Astrocyte (in vitro differentiated cells and primary cell): Measurements from ENCODE around the gene PYHIN1. TPM values are rescaled to one million over a fixed set of nuclear protein-coding genes. Genes with fewer than 3 reads are reported as not detected.
A peak's percentile ranks its signal among the peaks of the same experiment; 100 is the strongest.

Experiments used
- DNase-seq: peaks from one replicate; pipeline ENCODE4 v3.0.0-alpha.2; 2010; ENCODE audit warnings: low read depth
- FAIRE-seq: peaks from 2 replicates; lab custom pipeline; 2011; peaks lifted over from hg19 to GRCh38; lab: Jason Lieb, UNC
- H2AFZ ChIP-seq: 2 replicates; pipeline ENCODE4 v1.6.0; 2012; ENCODE audit warnings: low read depth, low read length, inconsistent platforms
- H3K27ac ChIP-seq: 2 replicates; pipeline ENCODE4 v1.5.1; 2011; ENCODE audit warnings: low read depth, low read length, inconsistent platforms
- H3K27me3 ChIP-seq: 2 replicates; pipeline ENCODE4 v1.6.0; 2011; ENCODE audit warnings: low read length, inconsistent platforms; ENCODE audit not compliant: insufficient read depth
- H3K36me3 ChIP-seq: 2 replicates; pipeline ENCODE4 v1.5.1; 2011; ENCODE audit warnings: low read length, inconsistent platforms; ENCODE audit not compliant: insufficient read depth
- H3K4me1 ChIP-seq: 2 replicates; pipeline ENCODE4 v1.5.1; 2011; ENCODE audit warnings: low read length, inconsistent platforms; ENCODE audit not compliant: insufficient read depth
- H3K4me2 ChIP-seq: 2 replicates; pipeline ENCODE4 v1.6.0; 2012; ENCODE audit warnings: low read length, inconsistent platforms
- H3K4me3 ChIP-seq: 2 replicates; pipeline ENCODE4 v1.5.1; 2011; ENCODE audit warnings: low read depth, mild to moderate bottlenecking, low read length, inconsistent platforms; ENCODE audit not compliant: insufficient read depth
- H3K79me2 ChIP-seq: 2 replicates; pipeline ENCODE4 v1.6.0; 2012; ENCODE audit warnings: mild to moderate bottlenecking, low read length, inconsistent platforms; ENCODE audit not compliant: insufficient read depth
- H3K9ac ChIP-seq: 2 replicates; pipeline ENCODE4 v1.6.0; 2012; ENCODE audit warnings: mild to moderate bottlenecking, low read length, inconsistent platforms
- H3K9me3 ChIP-seq: 2 replicates; pipeline ENCODE4 v1.5.1; 2012; ENCODE audit warnings: low read depth, mild to moderate bottlenecking, low read length, inconsistent platforms; ENCODE audit not compliant: insufficient read depth
- H4K20me1 ChIP-seq: 2 replicates; pipeline ENCODE4 v1.6.0; 2012; ENCODE audit warnings: low read length, inconsistent platforms; ENCODE audit not compliant: insufficient read depth
- H3K27ac Mint-ChIP-seq: one replicate; pipeline ENCODE4 v1.8.0; 2021; ENCODE audit warnings: mild to moderate bottlenecking, mixed read lengths; ENCODE audit not compliant: unreplicated experiment
- H3K27me3 Mint-ChIP-seq: one replicate; pipeline ENCODE4 v1.8.0; 2021; ENCODE audit warnings: low read depth, mixed read lengths; ENCODE audit not compliant: unreplicated experiment
- H3K36me3 Mint-ChIP-seq: one replicate; pipeline ENCODE4 v1.8.0; 2021; ENCODE audit warnings: low read depth, mixed read lengths; ENCODE audit not compliant: unreplicated experiment
- H3K4me1 Mint-ChIP-seq: one replicate; pipeline ENCODE4 v1.8.0; 2021; ENCODE audit warnings: low read depth, mixed read lengths; ENCODE audit not compliant: unreplicated experiment
- H3K4me3 Mint-ChIP-seq: one replicate; pipeline ENCODE4 v1.8.0; 2021; ENCODE audit warnings: mild to moderate bottlenecking, moderate library complexity, mixed read lengths; ENCODE audit not compliant: unreplicated experiment
- H3K9me3 Mint-ChIP-seq: one replicate; pipeline ENCODE4 v1.8.0; 2021; ENCODE audit warnings: mild to moderate bottlenecking, mixed read lengths; ENCODE audit not compliant: unreplicated experiment
- CTCF ChIP-seq: IDR thresholded peaks from 2 replicates; pipeline ENCODE4 v1.5.1; 2011; ENCODE audit warnings: low read depth, mild to moderate bottlenecking, inconsistent platforms, low read length, moderate library complexity; ENCODE audit not compliant: insufficient read depth
- EZH2 ChIP-seq: IDR thresholded peaks from 2 replicates; pipeline ENCODE4 v1.6.1; 2012; ENCODE audit warnings: mild to moderate bottlenecking, low read length, inconsistent platforms; ENCODE audit not compliant: insufficient read depth
- total RNA-seq: library from RNA; stranded (reverse); gene quantifications from 2 replicates; pipeline ENCODE4 v1.2.1, GENCODE V29; 2021

Gene PYHIN1
- total RNA-seq, 1 donor from 2014 or later: not detected

DNA sequence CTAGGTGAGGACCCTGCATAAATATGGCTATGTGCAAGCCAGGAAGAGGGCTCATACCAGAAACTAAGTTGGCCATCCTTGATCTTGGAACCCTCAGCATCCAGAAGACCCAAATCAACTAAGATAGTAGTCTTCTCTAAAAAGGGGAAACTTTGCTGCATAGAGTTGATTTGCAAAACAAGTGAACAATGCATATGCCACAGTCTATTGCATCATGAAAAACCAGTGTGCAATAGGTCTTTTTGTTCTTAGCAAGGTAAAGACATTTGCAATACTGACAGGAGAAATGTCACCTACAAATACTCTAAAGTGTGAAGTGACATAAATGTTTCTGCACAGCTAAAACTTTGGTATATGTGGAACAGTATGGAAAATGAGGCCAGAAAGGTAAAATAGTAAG is 76.4 kb downstream of the PYHIN1 start:
- Histone ChIP-seq H3K36me3 (no peaks in the 10 kb centered on the region), H3K4me1 (peaks cover 16% of the 10 kb centered on the region), H3K4me3 (no peak overlapping the region), H3K9me3 (no peaks in the 10 kb centered on the region), H2AFZ (no peak overlapping the region), H3K27ac (no peak overlapping the region), H3K9ac (no peak overlapping the region), H3K79me2 (peaks cover 27% of the 10 kb centered on the region), H3K4me2 (no peak overlapping the region), H3K27me3 (no peaks in the 10 kb centered on the region), H4K20me1 (no peaks in the 10 kb centered on the region)
- H3K4me1 Mint-ChIP-seq: peaks cover 7% of the 10 kb centered on the region
- H3K9me3 Mint-ChIP-seq: no peaks in the 10 kb centered on the region
- no peak overlapping the region for H3K27ac Mint-ChIP-seq
- no peak overlapping the region for H3K4me3 Mint-ChIP-seq
- no peaks in the 10 kb centered on the region for H3K36me3 Mint-ChIP-seq
- FAIRE-seq (peak; percentile 39), DNase-seq (no peak)
- TF ChIP-seq CTCF (no peak), EZH2 (no peak)
- no peaks in the 10 kb centered on the region for H3K27me3 Mint-ChIP-seq

DNA sequence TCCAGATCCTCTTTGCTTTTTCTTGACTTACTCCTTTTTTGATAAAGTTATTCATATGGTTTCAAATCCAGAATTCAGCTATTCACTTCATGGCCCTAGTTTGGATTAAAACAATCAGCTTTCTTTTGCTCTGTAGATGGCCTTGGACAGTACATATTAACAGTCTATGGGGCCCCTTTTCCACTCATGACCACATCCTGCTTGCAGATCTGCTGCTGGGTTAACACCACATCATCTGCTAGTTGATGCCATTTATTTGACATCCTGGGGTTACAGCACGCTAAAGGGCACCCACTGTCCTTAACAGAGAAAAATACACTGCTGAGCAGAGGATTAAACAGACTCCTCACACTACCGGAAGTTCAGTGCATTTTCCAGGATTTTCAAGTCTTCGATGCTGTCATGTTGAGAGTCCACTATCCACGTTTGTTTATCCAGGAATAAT is 77.4 kb downstream of the PYHIN1 start:
- no peaks in the 10 kb centered on the region for H3K9me3 Mint-ChIP-seq
- H3K27ac Mint-ChIP-seq: peak overlapping the region; percentile 96
- H4K20me1 ChIP-seq: no peaks in the 10 kb centered on the region
- H3K4me1 Mint-ChIP-seq: peaks cover 14% of the 10 kb centered on the region
- no peak for TF ChIP-seq EZH2
- no peak for TF ChIP-seq CTCF
- H3K79me2 ChIP-seq: peaks cover 38% of the 10 kb centered on the region
- H3K36me3 ChIP-seq: no peaks in the 10 kb centered on the region
- no peaks in the 10 kb centered on the region for H3K27me3 Mint-ChIP-seq
- peaks cover 3% of the 10 kb centered on the region for H3K36me3 Mint-ChIP-seq
- DNase-seq (no peak), FAIRE-seq (peak; percentile 29)
- H3K4me2 ChIP-seq: peak overlapping the region; percentile 85
- H3K27me3 ChIP-seq: no peaks in the 10 kb centered on the region
- H3K27ac ChIP-seq: peak overlapping the region; percentile 91
- no peaks in the 10 kb centered on the region for H3K9me3 ChIP-seq
- H3K4me3 ChIP-seq: no peak overlapping the region
- H3K9ac ChIP-seq: peak overlapping the region; percentile 91
- no peak overlapping the region for H3K4me3 Mint-ChIP-seq
- H3K4me1 ChIP-seq: peaks cover 16% of the 10 kb centered on the region
- peak overlapping the region; percentile 51 for H2AFZ ChIP-seq

DNA sequence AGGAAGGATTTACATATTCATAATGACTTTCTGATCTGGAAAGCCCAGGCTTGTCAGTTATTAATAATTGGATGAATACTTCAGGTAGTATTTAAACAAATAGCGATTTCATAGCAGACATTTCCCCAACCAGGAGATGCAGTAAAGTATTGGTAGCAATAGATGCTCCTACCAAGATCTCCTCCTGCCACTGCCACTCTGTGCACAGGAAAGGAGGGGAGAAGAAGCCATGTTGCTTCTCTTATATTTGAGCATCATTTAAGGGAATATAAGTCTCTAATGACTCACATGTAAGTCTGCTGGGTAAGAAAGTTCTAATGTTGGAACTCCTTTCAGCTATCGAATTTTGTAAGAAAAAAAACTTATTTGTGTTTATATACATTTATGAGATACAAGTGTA is 77.9 kb downstream of the PYHIN1 start:
- Mint-ChIP-seq H3K27ac (peak overlapping the region; percentile 96), H3K27me3 (no peaks in the 10 kb centered on the region), H3K4me1 (peaks cover 17% of the 10 kb centered on the region), H3K9me3 (no peaks in the 10 kb centered on the region), H3K4me3 (peak overlapping the region; percentile 94), H3K36me3 (peaks cover 4% of the 10 kb centered on the region)
- peaks cover 16% of the 10 kb centered on the region for H3K4me1 ChIP-seq
- H3K9ac ChIP-seq: peak overlapping the region; percentile 91
- DNase-seq (no peak), FAIRE-seq (no peak)
- peak overlapping the region; percentile 85 for H3K4me2 ChIP-seq
- H3K36me3 ChIP-seq: no peaks in the 10 kb centered on the region
- peak overlapping the region; percentile 79 for H3K4me3 ChIP-seq
- H3K79me2 ChIP-seq: peaks cover 43% of the 10 kb centered on the region
- H2AFZ ChIP-seq: peak overlapping the region; percentile 6
- TF ChIP-seq CTCF: no peak
- no peak for TF ChIP-seq EZH2
- no peaks in the 10 kb centered on the region for H3K9me3 ChIP-seq
- no peaks in the 10 kb centered on the region for H4K20me1 ChIP-seq
- peak overlapping the region; percentile 91 for H3K27ac ChIP-seq
- no peaks in the 10 kb centered on the region for H3K27me3 ChIP-seq
